T-helper 2 cell treated with Interferon-gamma antibody and Interleukin-4, amounts not matched to agents 100 ng/mL and 5 ng/mL, for 36 hours (primary cell): ENCODE measurements around the gene RNF150. TPM values are rescaled to one million over a fixed set of nuclear protein-coding genes. Genes with fewer than 3 reads are reported as not detected.

Source experiments
- intact Hi-C: fragments of 100-400 bp; cut with micrococcal nuclease; formaldehyde crosslinking; loops from one replicate; pipeline ENCODE4 v1.15.1; 2023
- total RNA-seq: library from RNA; stranded (reverse); gene quantifications from 2 replicates; pipeline ENCODE4 v1.2.3, GENCODE V29; 2022

The RNF150 gene
- total RNA-seq, 1 donor from 2014 or later = not detected

- intact Hi-C loops = loop anchor here (10.0 kb wide), 1 partner anchor 1975 kb away; the partner anchor contains the start of gene INPP4B
Observed at GRCh38 chr4:140869446-140869845, 263.8 kb downstream of the RNF150 start.

DNA sequence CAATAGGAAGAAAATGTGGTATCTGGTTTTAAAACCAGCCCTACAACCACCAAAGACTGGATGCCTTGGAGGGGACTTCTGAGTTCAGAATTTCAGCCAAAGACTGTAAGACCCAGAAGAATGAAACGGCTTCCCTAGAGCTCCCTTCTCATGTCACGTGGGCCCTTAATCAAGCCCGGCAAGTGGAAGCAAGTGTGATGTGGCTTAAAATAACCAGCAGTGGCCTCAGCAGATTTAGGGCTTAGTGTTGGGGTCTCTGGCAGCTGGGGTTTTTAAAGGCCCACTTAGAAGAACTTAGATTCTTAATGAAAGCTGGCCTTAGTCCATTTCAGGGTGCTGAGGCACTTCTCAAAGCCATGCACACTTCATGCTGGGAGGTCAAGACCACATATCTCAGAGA, 265.9 kb downstream of the RNF150 start:
- intact Hi-C loops = loop anchor here (10.0 kb wide), 1 partner anchor 1977 kb away; the partner anchor contains the start of gene INPP4B

DNA sequence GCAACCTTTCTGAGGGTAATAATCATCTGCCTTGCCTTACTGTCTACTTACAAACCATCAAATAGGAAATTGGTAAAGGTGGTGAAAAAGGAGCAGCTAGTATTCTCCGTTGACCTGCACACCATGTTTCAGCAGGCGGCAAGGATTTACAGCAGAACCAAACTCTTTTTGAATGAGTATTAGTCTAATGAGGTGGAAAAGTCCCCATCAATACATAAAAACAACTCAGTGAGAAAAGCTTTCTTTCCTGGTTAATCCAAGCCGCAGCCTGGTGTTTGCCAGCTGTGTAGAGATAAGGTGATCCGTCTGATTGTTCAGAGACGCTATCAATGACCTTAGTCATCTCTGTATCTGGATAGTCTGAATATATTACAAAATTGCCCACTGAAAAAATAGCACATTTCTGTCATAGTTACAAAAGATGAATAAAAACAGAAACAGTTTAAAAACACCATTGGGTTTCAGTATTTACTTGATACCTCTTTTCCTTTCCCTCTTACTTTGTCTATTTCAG, 266.7 kb downstream of the RNF150 start:
- intact Hi-C loops = loop anchor here (10.0 kb wide), 1 partner anchor 1978 kb away; the partner anchor contains the start of gene INPP4B

GRCh38 chr4:140865253-140866217, 267.7 kb downstream of the RNF150 start:
- intact Hi-C loops = loop anchor here (10.0 kb wide), 1 partner anchor 1979 kb away; the partner anchor contains the start of gene INPP4B

- intact Hi-C loops = loop anchor here (10.0 kb wide), 1 partner anchor 1982 kb away; the partner anchor contains the start of gene INPP4B
Observed at GRCh38 chr4:140863197-140863596, 270.1 kb downstream of the RNF150 start.

DNA sequence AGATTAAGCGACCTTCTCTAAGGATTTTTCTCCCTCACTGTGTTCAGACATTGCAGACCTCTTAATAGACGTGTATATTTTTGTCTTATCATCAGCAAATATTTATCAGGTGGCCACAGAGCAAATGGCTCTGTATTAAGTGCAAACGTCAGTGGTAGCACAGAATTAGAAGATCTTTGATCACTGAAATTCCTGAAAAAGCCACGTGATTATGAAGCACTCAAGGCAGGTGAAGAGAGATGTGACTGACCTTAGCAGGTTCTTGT, 271.2 kb downstream of the RNF150 start:
- intact Hi-C loops = loop anchor here (10.0 kb wide), 1 partner anchor 1983 kb away; the partner anchor contains the start of gene INPP4B

DNA sequence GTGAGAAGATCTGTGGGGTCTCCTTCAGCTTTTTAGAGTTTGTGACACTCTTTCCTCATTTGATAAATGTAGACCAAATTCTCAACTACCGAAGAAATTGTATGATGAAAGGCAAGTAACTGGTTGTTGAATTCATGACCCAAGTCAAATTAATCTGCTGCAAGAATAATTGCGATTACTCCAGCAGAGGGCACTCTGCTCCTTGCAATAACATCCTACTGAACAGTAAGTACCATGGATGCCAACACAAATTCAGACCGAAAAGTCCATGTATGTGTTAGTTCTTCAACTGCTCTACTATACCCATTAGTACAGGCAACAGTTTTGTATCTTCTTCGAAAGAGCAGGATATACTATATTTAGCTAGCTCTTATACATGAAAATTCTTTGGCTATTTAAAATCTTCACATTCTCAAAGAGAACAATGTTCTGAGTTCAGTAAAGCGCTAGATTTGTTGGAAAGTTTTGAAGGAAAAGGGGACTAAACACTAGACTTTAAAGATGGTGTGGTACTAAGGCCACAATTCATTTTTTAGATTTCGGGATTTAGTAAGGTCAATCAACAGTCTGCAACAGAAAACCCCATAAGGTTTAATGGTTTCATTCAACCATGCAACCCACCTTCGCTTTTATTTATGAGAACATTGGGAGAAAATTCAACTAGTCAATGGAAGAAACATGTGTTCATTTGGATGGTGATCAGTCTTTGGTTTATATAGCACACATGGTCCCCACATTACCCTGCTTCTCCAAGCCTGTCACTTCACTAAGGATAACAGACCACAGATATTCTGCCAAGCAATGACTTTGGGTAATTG, 271.7 kb downstream of the RNF150 start:
- intact Hi-C loops = loop anchor here (1.0 to 10.0 kb wide), 3 partner anchors 23 to 1983 kb away; partner anchors contain the start of genes INPP4B and RNF150

GRCh38 chr4:140858897-140859296, 274.4 kb downstream of the RNF150 start:
- intact Hi-C loops = no loop called here

- intact Hi-C loops = no loop called here
Observed at GRCh38 chr4:140857111-140857510, 276.2 kb downstream of the RNF150 start.

DNA sequence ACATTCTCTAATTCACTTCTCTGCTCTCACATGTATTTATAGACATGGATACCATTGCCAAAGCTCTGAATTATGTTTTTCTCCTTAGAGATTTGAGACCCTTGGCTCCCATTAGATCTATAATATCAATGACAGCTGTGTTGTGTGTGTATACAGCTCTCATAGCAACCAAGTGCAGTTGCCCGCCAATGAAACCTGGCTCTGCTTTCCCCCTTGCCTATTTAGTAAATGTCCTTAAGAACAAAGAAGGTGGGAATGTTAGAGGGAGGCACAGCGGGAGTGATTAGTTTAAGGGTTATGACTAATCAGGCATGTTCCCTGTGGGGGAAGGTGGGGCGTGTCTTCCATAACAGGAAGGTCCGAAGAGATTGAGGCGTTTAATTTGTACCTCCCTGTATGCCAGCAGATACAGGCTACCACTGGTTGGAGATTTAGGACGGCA, 276.6 kb downstream of the RNF150 start:
- intact Hi-C loops = no loop called here

DNA sequence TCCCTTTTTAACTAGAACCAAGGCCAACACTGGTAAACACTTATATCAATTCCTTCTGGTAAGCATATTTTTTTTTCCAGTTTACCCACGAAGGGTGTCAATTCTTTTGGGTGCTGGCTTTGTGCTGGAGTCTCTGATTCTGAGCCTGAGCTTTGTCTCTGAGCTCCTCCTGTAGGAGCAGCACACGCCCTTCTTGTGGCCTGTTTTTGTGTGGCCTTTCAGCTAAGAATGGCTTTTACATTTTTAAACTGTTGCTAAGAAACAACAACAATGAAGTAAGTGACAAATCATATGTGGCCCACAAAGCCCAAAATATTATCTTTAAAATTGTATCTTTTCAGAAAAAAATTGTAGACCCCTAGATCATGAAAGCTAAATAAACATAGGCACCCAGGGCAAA, 279.1 kb downstream of the RNF150 start:
- intact Hi-C loops = no loop called here

DNA sequence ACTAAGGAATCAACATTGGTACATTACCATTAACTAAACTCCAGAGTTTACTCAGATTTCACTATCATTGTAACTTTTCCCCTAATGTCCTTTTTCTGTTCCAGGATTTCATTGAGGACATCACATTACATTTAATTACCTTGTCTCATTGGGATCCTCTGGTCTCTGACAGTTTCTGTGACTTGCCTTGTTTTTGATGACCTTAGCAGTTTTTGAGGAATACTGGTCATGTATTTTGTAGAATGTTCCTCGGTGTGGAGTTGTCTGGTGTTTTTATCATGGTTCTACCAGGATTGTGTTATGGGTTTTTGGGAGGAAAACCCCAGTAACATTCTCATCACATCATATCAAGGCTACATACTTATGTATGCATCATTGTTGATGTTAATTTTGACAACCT, 281.5 kb downstream of the RNF150 start:
- intact Hi-C loops = loop anchor here (1.0 kb wide), 1 partner anchor 492 kb away; no protein-coding TSS in a partner anchor

DNA sequence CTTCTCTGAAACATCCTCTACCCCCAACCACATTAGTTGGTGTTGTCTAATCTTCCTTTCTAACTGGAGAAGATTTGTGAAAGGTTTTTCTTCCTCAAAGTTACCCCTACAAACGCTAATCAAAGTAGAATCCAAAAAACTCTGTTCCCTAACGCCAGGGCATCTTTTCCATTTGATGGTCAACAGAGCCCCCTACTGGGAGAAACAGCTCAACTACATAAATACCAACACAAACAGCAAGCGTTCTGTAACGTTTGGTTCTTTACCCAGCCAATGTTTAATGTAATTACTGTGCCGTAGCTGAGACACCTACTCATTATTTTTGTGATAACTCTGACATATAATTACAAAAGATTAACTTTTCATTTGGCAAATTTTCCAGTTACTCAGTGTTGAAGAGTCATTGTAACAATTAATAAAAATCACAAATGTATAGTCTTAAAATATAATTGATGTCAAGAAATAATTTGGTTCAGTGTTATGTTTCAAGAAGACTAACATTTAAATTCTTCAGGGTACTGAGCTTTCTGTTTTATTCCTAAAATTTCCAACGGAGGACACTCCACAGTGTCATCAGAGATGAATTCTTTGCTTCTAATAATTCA, 282.1 kb downstream of the RNF150 start:
- intact Hi-C loops = loop anchor here (1.0 kb wide), 1 partner anchor 491 kb away; no protein-coding TSS in a partner anchor

DNA sequence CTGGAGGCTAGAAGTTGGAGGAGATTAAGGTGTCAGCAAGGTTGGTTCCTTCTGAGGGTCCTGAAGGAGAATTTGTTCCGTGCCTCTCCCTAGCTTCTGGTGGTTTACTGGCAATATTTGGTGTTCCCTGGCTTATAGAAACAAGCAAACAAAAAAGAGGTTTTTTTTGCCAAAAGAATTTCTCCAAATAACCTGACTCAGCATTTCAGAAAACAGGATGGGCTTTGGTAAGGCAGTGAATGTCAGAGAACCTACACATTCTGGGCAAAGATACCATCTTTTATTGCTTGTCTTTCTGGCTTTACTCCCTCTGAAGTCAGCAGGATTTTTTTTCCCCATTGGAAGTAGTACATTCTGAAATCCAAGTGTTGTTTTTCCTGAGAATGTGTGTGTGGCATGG, 283.7 kb downstream of the RNF150 start:
- intact Hi-C loops = no loop called here

DNA sequence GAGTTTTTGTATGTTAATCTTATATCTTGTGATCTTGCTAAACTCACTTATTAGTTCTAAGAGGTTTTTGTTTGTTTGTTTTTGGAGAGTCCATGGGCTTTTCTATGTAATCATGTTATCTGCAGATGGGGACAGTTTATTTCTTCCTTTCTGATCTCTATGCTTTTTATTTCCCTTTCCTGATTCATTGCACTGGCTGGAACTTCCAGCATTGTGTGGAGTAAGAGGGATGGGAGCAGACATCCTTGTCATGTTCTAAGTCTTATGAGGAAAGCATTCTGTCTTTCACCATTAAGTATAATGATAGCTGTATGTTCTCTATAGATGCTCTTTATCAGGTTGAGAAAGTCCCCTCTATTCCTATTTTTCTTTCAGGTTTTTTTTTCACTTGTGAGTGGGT, 286.5 kb downstream of the RNF150 start:
- intact Hi-C loops = no loop called here

DNA sequence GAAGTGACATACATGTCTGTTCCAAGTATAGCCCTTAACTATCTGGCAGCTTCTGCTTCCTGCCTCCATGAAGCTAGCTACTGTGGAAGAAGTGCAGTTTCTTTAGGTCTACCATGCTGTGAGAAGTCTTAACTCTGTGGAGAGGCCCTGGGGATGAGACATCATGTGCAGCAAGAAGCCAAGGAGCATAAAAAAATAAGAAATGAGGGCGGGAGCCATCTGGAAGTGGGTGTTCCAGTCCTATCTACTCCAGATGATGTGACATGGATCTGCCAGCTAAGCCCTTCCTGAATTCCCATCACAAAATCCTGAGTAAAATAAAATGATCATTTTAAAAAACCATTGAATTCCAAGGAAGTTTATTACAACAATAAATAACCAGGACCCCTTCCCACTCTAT, 289.2 kb downstream of the RNF150 start:
- intact Hi-C loops = no loop called here

DNA sequence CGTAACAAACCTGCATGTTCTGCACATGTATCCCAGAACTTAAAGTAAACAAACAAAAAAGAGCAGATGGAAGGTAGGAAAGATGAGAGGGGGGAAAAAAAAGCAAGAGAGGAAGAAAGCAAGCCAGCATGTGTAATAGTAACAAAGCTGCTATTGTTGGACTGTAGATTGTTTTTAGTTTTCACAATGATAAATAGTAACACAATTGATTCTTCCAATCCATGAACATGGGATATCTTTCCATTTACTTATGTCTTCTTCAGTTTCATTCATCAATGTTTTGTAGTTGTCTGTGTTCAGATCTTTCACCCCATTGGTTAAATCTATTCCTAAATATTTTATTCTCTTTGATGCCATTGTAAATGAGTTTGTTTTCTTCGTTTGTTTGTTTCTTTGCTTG, 292.1 kb downstream of the RNF150 start:
- intact Hi-C loops = no loop called here

- intact Hi-C loops = no loop called here
Observed at GRCh38 chr4:140839888-140840790, 293.1 kb downstream of the RNF150 start.

DNA sequence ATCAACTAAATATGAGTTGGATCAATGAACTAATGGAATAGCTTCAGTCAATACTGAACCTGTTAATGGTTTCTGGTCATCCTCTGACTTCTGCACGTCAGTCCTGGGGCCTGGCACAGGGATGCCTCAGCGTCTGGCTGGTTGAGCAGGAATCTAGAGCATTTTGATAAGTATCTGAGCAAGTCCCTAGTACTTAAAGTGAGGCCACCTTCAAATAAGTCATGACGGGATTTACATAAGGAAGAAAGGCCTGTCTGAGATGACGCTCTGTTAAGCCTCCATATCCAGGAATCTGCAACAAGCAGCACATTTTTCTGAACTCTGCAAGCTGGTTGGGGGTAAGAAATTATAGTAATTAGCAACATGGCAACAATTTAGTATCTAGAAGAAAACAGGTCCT, 293.9 kb downstream of the RNF150 start:
- intact Hi-C loops = no loop called here

GRCh38 chr4:140837736-140838135, 295.5 kb downstream of the RNF150 start:
- intact Hi-C loops = no loop called here
